K562 (cell line): Measurements from ENCODE around the gene FPGS. TPM values are rescaled to one million over a fixed set of nuclear protein-coding genes. Genes with fewer than 3 reads are reported as not detected.

Experiments
- ATAC-seq: fragments of 200-7000 bp; cut with Tn5 transposase; 3 replicates; pipeline ENCODE4 v1.9.1; 2020; ENCODE audit warnings: moderate library complexity
- BruUV-seq: library from RNA; stranded (reverse); fragments of 400-500 nt; replicated peaks from 2 replicates; lab custom pipeline; 2021; lab: Mats Ljungman, UMichigan
- CTCF ChIA-PET: fragments of 300-600 bp; formaldehyde crosslinking; extraction: SDS; loops from one replicate; lab custom pipeline; 2021; ENCODE audit warnings: low intra/inter-chr PET ratio; lab: Yijun Ruan, JAX
- POLR2A ChIA-PET: fragments of 300-600, 350-650 bp; sonication (Branson Sonifier 250); formaldehyde crosslinking; extraction: SDS; loops from one replicate; lab custom pipeline; 2021; ENCODE audit warnings: antibody characterized with exemption, inconsistent platforms; lab: Yijun Ruan, JAX
- DNase-seq, 4 experiments: peaks; one replicate each; pipeline versions ENCODE4 v3.0.0 to v3.0.0-alpha.2; 2011 to 2018; ENCODE audit warnings: low spot score in 3 of 4, mixed read lengths in 3 of 4; ENCODE audit errors: extremely low read depth in 1 of 4
- FAIRE-seq: peaks from 2 replicates; lab custom pipeline; 2011; peaks lifted over from hg19 to GRCh38; lab: Jason Lieb, UNC
- H2AFZ ChIP-seq: 2 replicates; pipeline ENCODE4 v1.6.0; 2011; ENCODE audit warnings: low read depth, low read length, control low read depth, inconsistent platforms
- H3K27ac ChIP-seq: fragments of 200-600 bp; 3 replicates; pipeline ENCODE4 v1.8.0; 2011; ENCODE audit warnings: low read depth, mild to moderate bottlenecking, control low read depth, inconsistent platforms, low read length, moderate library complexity, mixed read lengths; ENCODE audit errors: extremely low read depth
- H3K27me3 ChIP-seq, 2 experiments: fragments of 300-600 bp in 1 of 2; 2 replicates in 1 of 2; 3 replicates in 1 of 2; pipeline versions ENCODE4 v1.6.0 to v1.8.0; 2011; ENCODE audit warnings: inconsistent platforms in 2 of 2, low read length in 2 of 2, mild to moderate bottlenecking in 1 of 2, mixed read lengths in 1 of 2, moderate library complexity in 1 of 2; ENCODE audit not compliant: control insufficient read depth in 2 of 2, insufficient read depth in 2 of 2
- H3K36me3 ChIP-seq: fragments of 300-600 bp; 3 replicates; pipeline ENCODE4 v1.8.0; 2011; ENCODE audit warnings: mild to moderate bottlenecking, low read length, inconsistent platforms; ENCODE audit not compliant: control insufficient read depth, insufficient read depth
- H3K4me1 ChIP-seq, 2 experiments: fragments of 200-600 bp in 1 of 2; replicated peaks in 1 of 2; 2 replicates in 1 of 2; 3 replicates in 1 of 2; pipeline versions ENCODE4 v1.5.1 to v1.8.0; 2011; ENCODE audit warnings: inconsistent platforms in 2 of 2, low read length in 2 of 2, mild to moderate bottlenecking in 1 of 2, mixed read lengths in 1 of 2, moderate library complexity in 1 of 2; ENCODE audit not compliant: control insufficient read depth in 2 of 2, insufficient read depth in 2 of 2
- H3K4me2 ChIP-seq: 2 replicates; pipeline ENCODE4 v1.6.1; 2011; ENCODE audit warnings: low read length, control low read depth, inconsistent platforms, mixed read lengths; ENCODE audit not compliant: insufficient read depth
- H3K4me3 ChIP-seq: fragments of 200-600 bp; sonication (generic), shearing (Covaris generic); 2 replicates; pipeline ENCODE4 v1.5.1; 2016; ENCODE audit warnings: control low read depth, inconsistent platforms
- H3K79me2 ChIP-seq: fragments of 200-600 bp; 3 replicates; pipeline ENCODE4 v1.8.0; 2011; ENCODE audit warnings: low read length, inconsistent platforms; ENCODE audit not compliant: control insufficient read depth, insufficient read depth
- H3K9ac ChIP-seq, 2 experiments: 2 replicates each; pipeline versions ENCODE4 v1.6.0 to v1.6.1; 2011; ENCODE audit warnings: low read depth in 2 of 2, low read length in 2 of 2, control low read depth in 1 of 2, inconsistent platforms in 1 of 2, mild to moderate bottlenecking in 1 of 2, mixed read lengths in 1 of 2; ENCODE audit not compliant: insufficient read depth in 1 of 2
- H3K9me1 ChIP-seq: one replicate; pipeline ENCODE4 v1.6.0; 2011; ENCODE audit warnings: inconsistent platforms, mild to moderate bottlenecking, low read length, moderate library complexity; ENCODE audit not compliant: control insufficient read depth, insufficient read depth
- H3K9me3 ChIP-seq: replicated peaks from 2 replicates; pipeline ENCODE4 v1.5.1; 2011; ENCODE audit warnings: low read depth, low read length, inconsistent platforms; ENCODE audit not compliant: control insufficient read depth, insufficient read depth
- H4K20me1 ChIP-seq: replicated peaks from 2 replicates; pipeline ENCODE4 v1.6.1; 2011; ENCODE audit warnings: low read length, inconsistent platforms, mixed read lengths; ENCODE audit not compliant: control insufficient read depth, insufficient read depth
- ARHGAP35 ChIP-seq: fragments of 450-650 bp; IDR thresholded peaks from 2 replicates; pipeline ENCODE4 v1.6.1; 2018; ENCODE audit not compliant: partially characterized antibody
- ASH1L ChIP-seq: fragments of 450-650 bp; IDR thresholded peaks from 2 replicates; pipeline ENCODE4 v1.6.1; 2018; ENCODE audit warnings: borderline replicate concordance, mild to moderate bottlenecking, low read depth; ENCODE audit not compliant: partially characterized antibody
- CBX2 ChIP-seq: fragments of 200-600 bp; sonication (generic); IDR thresholded peaks from one replicate; pipeline ENCODE4 v1.6.1; 2012; ENCODE audit warnings: mild to moderate bottlenecking, low read length, inconsistent platforms; ENCODE audit not compliant: insufficient read depth, poor library complexity, severe bottlenecking
- CCAR2 ChIP-seq: fragments of 200-400 bp; formaldehyde crosslinking; IDR thresholded peaks from 2 replicates; pipeline ENCODE4 v1.6.1; 2017; ENCODE audit warnings: mild to moderate bottlenecking, low read depth, low read length
- ELK1 ChIP-seq: sonication (generic); formaldehyde crosslinking; IDR thresholded peaks from 2 replicates; pipeline ENCODE4 v1.8.1; 2022; ENCODE audit warnings: missing genetic modification reagents
- GMEB1 ChIP-seq: fragments of 250-450 bp; sonication (Bioruptor Pico); IDR thresholded peaks from 2 replicates; pipeline ENCODE4 v1.4.0; 2020; ENCODE audit warnings: mild to moderate bottlenecking
- NR2F6 ChIP-seq: fragments of 450-650 bp; formaldehyde crosslinking; IDR thresholded peaks from 2 replicates; pipeline ENCODE4 v1.4.0; 2020; ENCODE audit warnings: mild to moderate bottlenecking
- POLR2AphosphoS5 ChIP-seq: IDR thresholded peaks from 2 replicates; pipeline ENCODE4 v1.6.1; 2011; ENCODE audit warnings: mild to moderate bottlenecking, low read depth, low read length, moderate library complexity; ENCODE audit not compliant: control insufficient read depth, insufficient read depth
- SMARCA4 ChIP-seq: fragments of 450-650 bp; IDR thresholded peaks from 2 replicates; pipeline ENCODE4 v1.6.1; 2016
- SRSF9 ChIP-seq: fragments of 200-400 bp; formaldehyde crosslinking; IDR thresholded peaks from 2 replicates; pipeline ENCODE4 v1.6.1; 2017; ENCODE audit warnings: low read depth, low read length, borderline replicate concordance
- TAF1 ChIP-seq: IDR thresholded peaks from 2 replicates; pipeline ENCODE4 v1.6.1; 2011; ENCODE audit warnings: mild to moderate bottlenecking, low read length, moderate library complexity; ENCODE audit not compliant: insufficient read depth, control insufficient read depth, severe bottlenecking; ENCODE audit errors: extremely low read depth
- ZBTB8A ChIP-seq: fragments of 450-650 bp; IDR thresholded peaks from 2 replicates; pipeline ENCODE4 v1.6.1; 2018; ENCODE audit warnings: mild to moderate bottlenecking, moderate library complexity; ENCODE audit not compliant: partially characterized antibody
- ZNF655 ChIP-seq: fragments of 250-450 bp; sonication (Bioruptor Pico); IDR thresholded peaks from 2 replicates; pipeline ENCODE4 v1.5.0; 2021
- WGBS: fragments of 100-300 bp; shearing (Covaris generic); methylation state at CpG from one replicate; pipeline ENCODE4 v1.1.6; 2016; ENCODE audit warnings: low coverage, mixed read lengths; ENCODE audit not compliant: insufficient coverage; ENCODE audit errors: missing lambda C conversion rate; 5-methylcytosine and 5-hydroxymethylcytosine counted together
- in situ Hi-C: fragments of 300-500 bp; cut with MboI; formaldehyde crosslinking; loops from 4 replicates; pipeline ENCODE4 v1.15.0; 2018; ENCODE audit warnings: inconsistent platforms, mixed read lengths
- intact Hi-C: fragments of 100-400 bp; cut with micrococcal nuclease; formaldehyde crosslinking; loops from 2 replicates; pipeline ENCODE4 v1.14.2; 2022
- polyA plus RNA-seq, 8 experiments: library from polyadenylated mRNA; depleted of rRNA in 4 of 8; stranded (reverse) in 5 of 8; unstranded in 3 of 8; fragments of >200 nt; fragmentation: Nextera tagmentation in 2 of 8; fragmentation: Illumina TruSeq in 1 of 8; extraction: Ambion mirVana in 2 of 8; extraction: Trizol in 1 of 8; gene quantifications; 2 replicates each; pipeline versions ENCODE4 v1.2.1 to v1.2.3, GENCODE V29; 2011 to 2014; ENCODE audit warnings: inconsistent platforms in 1 of 8, missing spikeins in 1 of 8
- total RNA-seq, 7 experiments: library from RNA; depleted of rRNA in 6 of 7; stranded (reverse); fragments of >200 nt in 6 of 7; fragmentation: Illumina TruSeq in 2 of 7; extraction: Trizol in 2 of 7; gene quantifications; 2 replicates each; pipeline versions ENCODE4 v1.2.1 to v1.2.3, GENCODE V29; 2011 to 2021; ENCODE audit warnings: low replicate concordance in 1 of 7

Gene FPGS
- total and polyA plus RNA-seq, 9 of the 15 experiments (the other 6 are each of a cell fraction or from before 2014, with no cell fraction given), result 0.84 to 86.4 (median 59.2) TPM

- no peak overlapping the region for H3K4me3 ChIP-seq
- ChIA-PET CTCF (interaction anchor here (0.7 kb wide), 1 partner anchor 24 kb away, joined by 4 read pairs; no protein-coding TSS in a partner anchor), POLR2A (interaction anchor here (2.6 kb wide), 1 partner anchor 32 kb away, joined by 7 read pairs; no protein-coding TSS in a partner anchor)
- peaks cover 5% of the 10 kb centered on the region for H3K9me1 ChIP-seq
- BruUV-seq, result no TSS peak
- H3K36me3 ChIP-seq, result no peaks in the 10 kb centered on the region
- ATAC-seq (no peak), DNase-seq (no peak)
- no peaks in the 10 kb centered on the region for H4K20me1 ChIP-seq
- H3K79me2 ChIP-seq, result no peaks in the 10 kb centered on the region
- peaks cover 59 to 78% of the 10 kb centered on the region in 2 experiments for H3K4me1 ChIP-seq
- intact Hi-C loops, result no loop called here
- peak overlapping the region; percentile 68; the same call in 1 of the 2 replicates for H2AFZ ChIP-seq
- in situ Hi-C loops, result no loop called here
- no peak overlapping the region; the same call in 2 of the 3 replicates for H3K27ac ChIP-seq
- TF ChIP-seq TAF1, result no peak
- TF ChIP-seq SMARCA4, result no peak
- TF ChIP-seq ZBTB8A, result no peak
- no peak for TF ChIP-seq ARHGAP35
- no peak for TF ChIP-seq CCAR2
- TF ChIP-seq ASH1L, result no peak
- TF ChIP-seq ZNF655 (CRISPR knock-in tag), result no peak
- no peak for TF ChIP-seq POLR2AphosphoS5
- no peak for TF ChIP-seq CBX2
- TF ChIP-seq GMEB1, result no peak
- TF ChIP-seq SRSF9, result no peak
- TF ChIP-seq ELK1, result no peak
- no peak for TF ChIP-seq NR2F6 (CRISPR knock-in tag)
- TF ChIP-seq, all 486 proteins: peak for 0
- peak overlapping the region; percentile 7 to 77; a peak in 3 of 4 replicates for H3K9ac ChIP-seq
- H3K9me3 ChIP-seq, result no peaks in the 10 kb centered on the region
- no peaks in the 10 kb centered on the region for H3K27me3 ChIP-seq
- no peak for FAIRE-seq
- 69% methylated on average over 8 of the region's 8 CpGs for WGBS
- H3K4me2 ChIP-seq, result no peak overlapping the region
Measured at GRCh38 chr9:127860260-127860659, 57.6 kb downstream of the FPGS start.
